WERI-Rb-1 (cell line): ENCODE data around the gene PDCL2.

Experiments used
- DNase-seq: peaks from one replicate; pipeline ENCODE4 v3.0.0-alpha.2; 2020
- H3K27ac ChIP-seq: fragments of 250-450 bp; sonication (Bioruptor Pico); 2 replicates; pipeline ENCODE4 v1.5.1; 2020; ENCODE audit warnings: mild to moderate bottlenecking, moderate library complexity
- H3K27me3 ChIP-seq: fragments of 250-450 bp; sonication (Bioruptor Pico); 2 replicates; pipeline ENCODE4 v1.5.1; 2021; ENCODE audit warnings: mild to moderate bottlenecking, low read depth, moderate library complexity; ENCODE audit not compliant: insufficient read depth, severe bottlenecking
- H3K36me3 ChIP-seq: fragments of 250-450 bp; sonication (Bioruptor Pico); 2 replicates; pipeline ENCODE4 v1.5.1; 2020; ENCODE audit warnings: mild to moderate bottlenecking, moderate library complexity
- H3K4me3 ChIP-seq: 2 replicates; pipeline ENCODE4 v1.5.1; 2011; ENCODE audit warnings: low read depth, mild to moderate bottlenecking, control low read depth, low read length
- H3K9me3 ChIP-seq: fragments of 250-450 bp; sonication (Bioruptor Pico); 2 replicates; pipeline ENCODE4 v1.5.1; 2021; ENCODE audit warnings: mild to moderate bottlenecking, moderate library complexity; ENCODE audit not compliant: severe bottlenecking
- CTCF ChIP-seq: IDR thresholded peaks from 2 replicates; pipeline ENCODE4 v1.5.1; 2011; ENCODE audit warnings: low read depth, mild to moderate bottlenecking, control low read depth, inconsistent platforms, low read length

Gene PDCL2

DNA sequence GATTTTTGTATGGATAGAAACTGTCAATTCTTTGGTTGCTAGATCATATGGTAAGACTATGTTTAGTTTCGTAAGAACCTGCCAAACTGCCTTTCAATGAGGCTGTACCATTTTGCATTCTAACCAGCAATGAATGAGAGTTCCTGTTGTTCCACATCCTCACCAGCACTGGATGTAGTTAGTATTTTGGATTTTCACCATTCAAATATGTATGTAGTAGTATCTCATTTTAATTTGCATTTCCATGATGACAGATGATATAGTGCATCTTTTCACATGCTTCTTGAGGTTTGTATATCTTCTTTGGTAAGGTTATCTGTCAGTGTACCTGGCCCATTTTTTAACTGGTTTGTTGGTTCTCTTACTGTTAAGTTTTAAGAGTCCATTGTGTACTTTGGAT is 80.0 kb downstream of the PDCL2 start:
- H3K27me3 ChIP-seq, result no peaks in the 10 kb centered on the region
- no peak for DNase-seq
- H3K4me3 ChIP-seq, result no peak overlapping the region
- H3K9me3 ChIP-seq, result no peaks in the 10 kb centered on the region
- no peak for TF ChIP-seq CTCF
- peaks cover 4% of the 10 kb centered on the region for H3K36me3 ChIP-seq
- no peak overlapping the region for H3K27ac ChIP-seq

- Histone ChIP-seq H3K4me3 (no peak overlapping the region), H3K9me3 (no peaks in the 10 kb centered on the region), H3K27me3 (no peaks in the 10 kb centered on the region), H3K36me3 (peaks cover 4% of the 10 kb centered on the region), H3K27ac (no peak overlapping the region)
- TF ChIP-seq CTCF, result no peak
- DNase-seq, result no peak
Observed at GRCh38 chr4:55510685-55511084, 81.4 kb downstream of the PDCL2 start.

DNA sequence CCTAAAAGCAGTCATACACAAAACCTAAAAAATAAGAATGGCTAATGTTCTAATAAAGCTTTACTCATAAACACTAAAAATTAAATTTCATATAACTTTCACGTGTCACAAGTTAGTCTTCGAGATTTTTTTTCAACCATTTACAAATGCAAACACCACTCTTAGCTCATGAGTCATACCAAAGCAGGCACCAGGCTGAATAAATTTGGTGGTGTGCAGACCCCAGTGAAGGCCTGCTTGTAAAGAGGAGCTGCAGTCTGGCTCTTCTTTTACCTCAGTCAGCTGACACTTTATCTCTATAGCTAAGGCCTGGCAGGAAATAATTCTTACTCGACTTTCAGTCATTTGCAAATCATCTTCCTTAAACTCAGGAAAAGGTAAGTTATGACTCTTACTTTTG is 82.8 kb downstream of the PDCL2 start:
- no peak overlapping the region for H3K27ac ChIP-seq
- H3K4me3 ChIP-seq, result no peak overlapping the region
- no peaks in the 10 kb centered on the region for H3K27me3 ChIP-seq
- peaks cover 4% of the 10 kb centered on the region for H3K36me3 ChIP-seq
- no peak for DNase-seq
- no peak for TF ChIP-seq CTCF
- H3K9me3 ChIP-seq, result no peaks in the 10 kb centered on the region

DNA sequence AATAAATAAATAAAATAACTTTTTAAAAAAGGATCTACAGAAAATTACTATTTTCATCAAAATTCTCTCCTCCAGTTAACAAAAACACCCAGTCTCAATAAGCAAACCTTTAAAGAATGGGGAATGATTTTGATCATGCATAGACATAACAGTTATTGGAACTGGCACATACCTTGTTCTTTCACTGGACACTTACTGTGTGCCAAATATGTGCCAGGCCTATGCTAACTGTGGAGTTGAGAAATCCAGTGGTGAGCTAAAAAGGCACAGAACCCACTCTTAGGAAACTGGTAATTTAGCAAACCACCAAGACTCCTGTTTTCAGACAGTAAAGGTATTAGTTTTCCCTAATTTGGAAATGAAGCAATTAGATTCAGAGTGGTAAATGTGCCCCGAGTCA is 84.4 kb downstream of the PDCL2 start:
- TF ChIP-seq CTCF, result no peak
- no peak overlapping the region for H3K27ac ChIP-seq
- H3K4me3 ChIP-seq, result no peak overlapping the region
- no peaks in the 10 kb centered on the region for H3K27me3 ChIP-seq
- H3K36me3 ChIP-seq, result peaks cover 4% of the 10 kb centered on the region
- no peak for DNase-seq
- H3K9me3 ChIP-seq, result no peaks in the 10 kb centered on the region
